BLaER1 treated with 17β-estradiol and CSF1 and Interleukin-3, amounts not matched to agents 10 nM and 100 nM (cell line): ENCODE data around the gene KCNN2.

Experiments
- H3K27ac ChIP-seq, 11 experiments: shearing (Covaris generic); formaldehyde crosslinking; 2 replicates each; pipeline ENCODE4 v1.8.1; 2022
- H3K27me3 ChIP-seq, 11 experiments: shearing (Covaris generic); formaldehyde crosslinking; 2 replicates each; pipeline ENCODE4 v1.8.1; 2022
- H3K36me3 ChIP-seq, 11 experiments: shearing (Covaris generic); formaldehyde crosslinking; 2 replicates each; pipeline ENCODE4 v1.8.1; 2022
- H3K4me1 ChIP-seq, 10 experiments: shearing (Covaris generic); formaldehyde crosslinking; 2 replicates each; pipeline ENCODE4 v1.8.1; 2022
- H3K4me2 ChIP-seq, 11 experiments: shearing (Covaris generic); formaldehyde crosslinking; 2 replicates each; pipeline ENCODE4 v1.8.1; 2022
- H3K4me3 ChIP-seq, 10 experiments: shearing (Covaris generic); formaldehyde crosslinking; 2 replicates each; pipeline ENCODE4 v1.8.1; 2022
- H3K9ac ChIP-seq, 11 experiments: shearing (Covaris generic); formaldehyde crosslinking; 2 replicates each; pipeline ENCODE4 v1.8.1; 2022
- H3K9me3 ChIP-seq, 11 experiments: shearing (Covaris generic); formaldehyde crosslinking; replicated peaks in 1 of 11; 2 replicates each; pipeline ENCODE4 v1.8.1; 2022
- H4K20me1 ChIP-seq, 11 experiments: shearing (Covaris generic); formaldehyde crosslinking; 2 replicates each; pipeline ENCODE4 v1.8.1; 2022
- Cebpa-rat ChIP-seq, 11 experiments: shearing (Covaris generic); IDR thresholded peaks; 2 replicates each; pipeline ENCODE4 v1.8.1; 2022

The KCNN2 gene

DNA sequence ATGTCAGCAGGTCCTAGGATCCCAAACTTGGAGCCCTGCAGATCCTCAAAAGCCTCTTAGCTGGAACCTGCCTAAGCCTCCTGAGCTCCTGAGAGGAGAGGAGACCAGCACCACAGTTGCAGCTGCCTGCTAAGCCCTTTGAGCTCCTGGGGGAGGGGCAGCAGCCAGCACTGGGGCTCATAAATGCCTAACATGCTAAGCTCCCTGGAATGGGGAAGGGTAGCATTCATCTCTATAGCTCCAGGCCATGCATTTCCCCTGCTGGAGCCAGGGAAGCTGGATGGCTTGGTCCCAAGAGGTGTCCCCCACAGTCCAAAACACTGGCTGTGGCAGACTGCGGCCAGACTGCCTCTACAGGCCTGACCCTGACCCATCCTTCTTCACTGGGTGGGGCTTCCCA is 182.7 kb downstream of the KCNN2 start:
- H3K4me3 ChIP-seq: no peak overlapping the region
- H3K4me2 ChIP-seq: no peak overlapping the region
- H3K9ac ChIP-seq: no peak overlapping the region
- H3K9me3 ChIP-seq: no peaks in the 10 kb centered on the region
- no peaks in the 10 kb centered on the region for H3K36me3 ChIP-seq
- H4K20me1 ChIP-seq: no peaks in the 10 kb centered on the region
- H3K27ac ChIP-seq: no peak overlapping the region
- TF ChIP-seq Cebpa-rat (IDR thresholded peaks at IDR 0.05): no peak
- no peaks in the 10 kb centered on the region for H3K27me3 ChIP-seq
- no peaks in the 10 kb centered on the region for H3K4me1 ChIP-seq
